Caco-2 (cell line): Measurements from ENCODE around the gene SMG7. TPM values are rescaled to one million over a fixed set of nuclear protein-coding genes. Genes with fewer than 3 reads are reported as not detected.

ENCODE experiments used
- BruUV-seq: library from RNA; stranded (reverse); fragments of 400-500 nt; replicated peaks from 2 replicates; lab custom pipeline; 2021; lab: Mats Ljungman, UMichigan
- CTCF ChIA-PET: fragments of 300-600 bp; sonication (Branson Sonifier 250); formaldehyde crosslinking; loops from one replicate; lab custom pipeline; 2022; ENCODE audit warnings: antibody characterized with exemption; lab: Charles Lee
- POLR2A ChIA-PET: fragments of 300-600 bp; sonication (Branson Sonifier 250); formaldehyde crosslinking; loops from one replicate; lab custom pipeline; 2022; ENCODE audit warnings: antibody characterized with exemption; lab: Charles Lee
- DNase-seq, 2 experiments: peaks; one replicate each; pipeline versions ENCODE4 v3.0.0 to v3.0.0-alpha.2; 2020 to 2022
- H3K27me3 ChIP-seq: replicated peaks from 2 replicates; pipeline ENCODE4 v1.6.0; 2011; ENCODE audit warnings: low read length; ENCODE audit not compliant: control insufficient read depth, insufficient read depth
- H3K36me3 ChIP-seq: 2 replicates; pipeline ENCODE4 v1.5.1; 2011; ENCODE audit warnings: low read length; ENCODE audit not compliant: control insufficient read depth, insufficient read depth
- H3K4me1 ChIP-seq: fragments of 250-450 bp; sonication (Bioruptor Pico); 2 replicates; pipeline ENCODE4 v1.5.1; 2020; ENCODE audit warnings: mild to moderate bottlenecking
- H3K4me3 ChIP-seq: 2 replicates; pipeline ENCODE4 v1.5.1; 2011; ENCODE audit warnings: low read depth, mild to moderate bottlenecking, control low read depth, low read length
- H3K9me3 ChIP-seq: fragments of 250-450 bp; sonication (Bioruptor Pico); 2 replicates; pipeline ENCODE4 v1.5.1; 2020; ENCODE audit warnings: mild to moderate bottlenecking, moderate library complexity
- H3K27ac Mint-ChIP-seq: one replicate; pipeline ENCODE4 v1.8.0; 2022; ENCODE audit warnings: mixed read lengths; ENCODE audit not compliant: unreplicated experiment
- H3K27me3 Mint-ChIP-seq: one replicate; pipeline ENCODE4 v1.8.0; 2022; ENCODE audit warnings: mixed read lengths; ENCODE audit not compliant: insufficient read depth, unreplicated experiment
- H3K36me3 Mint-ChIP-seq: one replicate; pipeline ENCODE4 v1.8.0; 2022; ENCODE audit warnings: mild to moderate bottlenecking, mixed read lengths; ENCODE audit not compliant: insufficient read depth, unreplicated experiment
- H3K4me1 Mint-ChIP-seq: one replicate; pipeline ENCODE4 v1.8.0; 2022; ENCODE audit warnings: low read depth, mixed read lengths; ENCODE audit not compliant: unreplicated experiment
- H3K4me3 Mint-ChIP-seq: one replicate; pipeline ENCODE4 v1.8.0; 2022; ENCODE audit warnings: mild to moderate bottlenecking, moderate library complexity, mixed read lengths; ENCODE audit not compliant: unreplicated experiment
- H3K9me3 Mint-ChIP-seq: one replicate; pipeline ENCODE4 v1.8.0; 2022; ENCODE audit warnings: mixed read lengths; ENCODE audit not compliant: unreplicated experiment
- intact Hi-C: fragments of 100-400 bp; cut with micrococcal nuclease; formaldehyde crosslinking; loops from one replicate; pipeline ENCODE4 v1.10.0; 2022; ENCODE audit not compliant: unreplicated experiment
- total RNA-seq: library from RNA; stranded (reverse); gene quantifications from 2 replicates; pipeline ENCODE4 v1.2.3, GENCODE V29; 2022
- TF ChIP-seq, protein P1 (sequence below), 2 experiments: fragments of 200-600 bp in 1 of 2; IDR thresholded peaks; 1 replicate in 1 of 2; 2 replicates in 1 of 2; pipeline versions ENCODE4 v1.5.1 to v1.8.0; 2011 to 2022; ENCODE audit warnings: antibody characterized with exemption in 1 of 2, control low read depth in 1 of 2, inconsistent platforms in 1 of 2, low read depth in 1 of 2, low read length in 1 of 2, mild to moderate bottlenecking in 1 of 2, moderate library complexity in 1 of 2; ENCODE audit not compliant: insufficient read depth in 1 of 2, severe bottlenecking in 1 of 2, unreplicated experiment in 1 of 2

The SMG7 gene
- total RNA-seq, 1 experiment from 2014 or later, result 57.8 TPM

DNA sequence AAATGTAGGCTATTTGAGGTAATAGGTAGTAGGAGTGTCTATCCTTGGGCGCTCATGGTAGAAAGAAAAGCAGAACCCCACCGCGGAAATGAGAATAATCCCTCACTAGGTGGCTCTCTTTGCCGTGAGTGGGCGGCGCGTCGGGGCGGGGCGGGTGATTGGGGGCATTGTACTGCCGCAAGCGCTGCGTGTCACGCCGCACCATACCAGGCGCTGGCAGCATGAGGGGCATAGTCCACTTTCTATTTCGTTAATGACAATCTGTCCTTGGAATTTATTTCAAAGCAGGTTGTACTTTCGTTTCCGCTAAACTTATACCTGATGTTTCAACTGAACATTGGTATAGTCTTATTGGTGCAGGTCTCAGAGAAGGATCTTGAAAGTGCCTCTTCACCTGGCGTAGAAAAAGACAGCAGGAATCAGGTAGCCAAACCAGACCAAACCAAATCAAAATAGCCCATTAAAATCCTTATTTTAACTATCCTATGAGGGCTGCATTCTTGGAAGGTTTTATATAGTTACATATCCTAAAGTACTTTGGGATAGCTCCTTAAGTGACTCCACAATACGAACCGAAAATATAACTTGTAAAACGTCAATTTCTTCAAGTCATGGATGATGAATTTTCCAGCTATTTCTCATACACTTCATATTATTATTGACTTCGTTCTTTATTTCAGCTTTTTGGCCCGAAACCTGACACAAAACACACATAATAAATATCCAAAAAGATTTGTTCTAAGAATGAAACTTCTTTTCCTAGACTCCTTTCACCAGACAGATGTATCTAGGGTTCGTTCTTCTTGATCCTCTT is 1.9 kb upstream of the SMG7 start:
- no peaks in the 10 kb centered on the region; the same call in 1 of the 2 replicates for H3K36me3 ChIP-seq
- intact Hi-C loops, result loop anchor here (1.0 to 5.0 kb wide), 6 partner anchors 47 to 503 kb away; no protein-coding TSS in a partner anchor
- no peaks in the 10 kb centered on the region for H3K9me3 ChIP-seq
- no peaks in the 10 kb centered on the region for H3K27me3 ChIP-seq
- TF ChIP-seq, protein P1, sequence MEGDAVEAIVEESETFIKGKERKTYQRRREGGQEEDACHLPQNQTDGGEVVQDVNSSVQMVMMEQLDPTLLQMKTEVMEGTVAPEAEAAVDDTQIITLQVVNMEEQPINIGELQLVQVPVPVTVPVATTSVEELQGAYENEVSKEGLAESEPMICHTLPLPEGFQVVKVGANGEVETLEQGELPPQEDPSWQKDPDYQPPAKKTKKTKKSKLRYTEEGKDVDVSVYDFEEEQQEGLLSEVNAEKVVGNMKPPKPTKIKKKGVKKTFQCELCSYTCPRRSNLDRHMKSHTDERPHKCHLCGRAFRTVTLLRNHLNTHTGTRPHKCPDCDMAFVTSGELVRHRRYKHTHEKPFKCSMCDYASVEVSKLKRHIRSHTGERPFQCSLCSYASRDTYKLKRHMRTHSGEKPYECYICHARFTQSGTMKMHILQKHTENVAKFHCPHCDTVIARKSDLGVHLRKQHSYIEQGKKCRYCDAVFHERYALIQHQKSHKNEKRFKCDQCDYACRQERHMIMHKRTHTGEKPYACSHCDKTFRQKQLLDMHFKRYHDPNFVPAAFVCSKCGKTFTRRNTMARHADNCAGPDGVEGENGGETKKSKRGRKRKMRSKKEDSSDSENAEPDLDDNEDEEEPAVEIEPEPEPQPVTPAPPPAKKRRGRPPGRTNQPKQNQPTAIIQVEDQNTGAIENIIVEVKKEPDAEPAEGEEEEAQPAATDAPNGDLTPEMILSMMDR (IDR thresholded peaks at IDR 0.05; ENCODE audit: insufficient read depth in 1 of 2, low read depth in 1 of 2, low read length in 1 of 2, severe bottlenecking in 1 of 2, unreplicated experiment in 1 of 2), result peak; percentile 24 to 63
- H3K27me3 Mint-ChIP-seq, result no peaks in the 10 kb centered on the region
- ChIA-PET POLR2A (interaction anchor here (0.6 to 0.7 kb wide), 2 partner anchors 38 to 123 kb away, joined by 5 to 6 read pairs; no protein-coding TSS in a partner anchor), CTCF (interaction anchor here (0.6 kb wide), 1 partner anchor 87 kb away, joined by 3 read pairs; no protein-coding TSS in a partner anchor)
- peak overlapping the region; percentile 87 for H3K4me3 ChIP-seq
- peak overlapping the region; percentile 97 for H3K4me3 Mint-ChIP-seq
- DNase-seq, result peak; percentile 89
- peak overlapping the region; percentile 100 for H3K27ac Mint-ChIP-seq
- H3K4me1 ChIP-seq, result peaks cover 17% of the 10 kb centered on the region; the same call in 1 of the 2 replicates
- TSS peak; percentile 88 for BruUV-seq
- peaks cover 28% of the 10 kb centered on the region for H3K36me3 Mint-ChIP-seq
- H3K4me1 Mint-ChIP-seq, result peaks cover 21% of the 10 kb centered on the region
- no peaks in the 10 kb centered on the region for H3K9me3 Mint-ChIP-seq

DNA sequence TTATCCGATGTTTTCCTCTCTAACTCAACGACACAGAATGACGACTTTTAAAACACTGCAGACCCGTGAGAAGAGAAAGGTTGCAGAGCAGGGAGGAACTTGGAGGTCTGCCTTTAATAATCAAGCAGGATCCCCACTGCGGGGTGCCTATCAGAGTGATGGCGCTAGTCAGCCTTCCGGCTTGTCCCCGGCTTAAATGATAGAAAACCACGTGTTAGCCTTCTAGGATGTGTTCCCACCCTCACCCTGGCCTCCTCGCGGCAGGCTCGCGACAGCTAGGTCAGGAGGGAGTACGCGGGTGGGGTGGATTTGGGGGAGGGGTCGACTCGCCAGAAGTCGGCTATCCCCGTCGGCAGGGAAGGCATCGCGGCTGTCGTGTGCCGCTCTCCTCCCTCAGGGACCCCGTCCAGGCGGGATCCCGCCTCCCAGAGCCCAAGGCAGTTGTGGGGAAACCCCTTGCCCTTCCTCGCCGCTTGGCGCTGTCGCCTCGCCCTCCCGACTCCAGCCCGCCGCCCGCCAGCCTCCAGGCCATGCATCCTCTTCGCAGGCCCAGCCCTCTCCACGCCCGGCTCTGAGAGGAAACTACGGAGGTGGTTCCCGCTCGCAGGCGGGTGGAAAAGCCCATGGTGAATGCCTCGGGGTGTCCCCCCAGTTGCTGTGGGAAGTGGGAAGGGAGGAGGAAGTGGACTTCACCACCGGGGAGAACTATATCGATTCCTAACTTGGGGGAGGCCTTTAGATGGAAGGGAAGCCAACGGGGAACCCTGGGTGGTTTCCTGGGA is 1.1 kb upstream of the SMG7 start:
- Mint-ChIP-seq H3K27me3 (no peaks in the 10 kb centered on the region), H3K9me3 (no peaks in the 10 kb centered on the region), H3K4me1 (peaks cover 21% of the 10 kb centered on the region), H3K4me3 (peak overlapping the region; percentile 97), H3K36me3 (peaks cover 28% of the 10 kb centered on the region), H3K27ac (peak overlapping the region; percentile 100)
- no TSS peak for BruUV-seq
- ChIA-PET POLR2A (interaction anchor here (0.6 to 0.7 kb wide), 2 partner anchors 37 to 124 kb away, joined by 5 to 6 read pairs; no protein-coding TSS in a partner anchor), CTCF (interaction anchor here (0.5 to 0.6 kb wide), 2 partner anchors 87 to 903 kb away, joined by 3 read pairs; no protein-coding TSS in a partner anchor)
- no peaks in the 10 kb centered on the region for H3K27me3 ChIP-seq
- peak; percentile 78 to 85 for DNase-seq
- TF ChIP-seq, protein P1 (IDR thresholded peaks at IDR 0.05; ENCODE audit: insufficient read depth in 1 of 2, low read depth in 1 of 2, low read length in 1 of 2, severe bottlenecking in 1 of 2, unreplicated experiment in 1 of 2), result peak in 1 of 2 experiments; percentile 3
- peak overlapping the region; percentile 87 for H3K4me3 ChIP-seq
- no peaks in the 10 kb centered on the region; the same call in 1 of the 2 replicates for H3K36me3 ChIP-seq
- peaks cover 17% of the 10 kb centered on the region; the same call in 1 of the 2 replicates for H3K4me1 ChIP-seq
- no peaks in the 10 kb centered on the region for H3K9me3 ChIP-seq
- intact Hi-C loops, result loop anchor here (1.0 to 5.0 kb wide), 6 partner anchors 46 to 504 kb away; no protein-coding TSS in a partner anchor
